ENCODE measurements around the gene FZD2.
"Not testable (repeated sequence)": the region's sequence is repeated elsewhere in the genome, so short reads cannot be mapped to it uniquely, and the experiment has no call there.

The FZD2 gene

DNA sequence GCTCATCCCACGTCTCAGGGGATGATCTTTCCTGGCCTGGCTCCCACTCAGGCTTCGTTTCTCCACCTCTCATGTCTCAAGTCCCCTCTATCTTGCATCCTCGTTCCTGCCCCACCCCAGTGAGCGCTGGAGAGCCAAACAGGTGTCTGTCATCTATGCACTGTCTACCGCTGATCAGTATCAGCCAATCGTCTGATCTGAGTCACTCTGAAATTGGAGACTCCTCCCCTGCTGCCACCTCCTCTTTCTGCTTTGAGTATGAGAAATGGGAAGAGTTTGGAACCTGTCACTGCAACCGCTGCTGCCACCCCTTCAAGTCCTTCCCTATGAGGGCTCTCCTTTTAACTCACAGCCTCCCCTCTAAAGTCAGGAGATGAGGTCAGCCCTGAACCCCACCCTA lies 28.0 kb downstream of the FZD2 start:
- DNase-seq: no peak

GRCh38 chr17:44587339-44587738 lies 30.1 kb downstream of the FZD2 start:
- H3K36me3 Mint-ChIP-seq (ENCODE audit: low read depth): no peaks in the 10 kb centered on the region
- H3K9me3 Mint-ChIP-seq: no peaks in the 10 kb centered on the region
- peaks cover 57% of the 10 kb centered on the region for H3K4me1 Mint-ChIP-seq
- no peak overlapping the region for H3K4me3 Mint-ChIP-seq
- H3K27ac Mint-ChIP-seq: no peak overlapping the region
- H3K27me3 Mint-ChIP-seq (ENCODE audit: low read depth, poor library complexity): peaks cover 19% of the 10 kb centered on the region
- TF ChIP-seq CTCF (IDR thresholded peaks at IDR 0.05): no peak
- no peak for DNase-seq

More for the DNA sequence above, 28.0 kb downstream of the FZD2 start:
- H3K36me3 Mint-ChIP-seq (ENCODE audit: low read depth): no peaks in the 10 kb centered on the region
- peaks cover 62% of the 10 kb centered on the region for H3K4me1 Mint-ChIP-seq
- no peak for TF ChIP-seq CTCF (IDR thresholded peaks at IDR 0.05)
- H3K27ac Mint-ChIP-seq: no peak overlapping the region
- no peaks in the 10 kb centered on the region for H3K9me3 Mint-ChIP-seq
- peaks cover 29% of the 10 kb centered on the region for H3K27me3 Mint-ChIP-seq (ENCODE audit: low read depth, poor library complexity)
- H3K4me3 Mint-ChIP-seq: no peak overlapping the region

DNA sequence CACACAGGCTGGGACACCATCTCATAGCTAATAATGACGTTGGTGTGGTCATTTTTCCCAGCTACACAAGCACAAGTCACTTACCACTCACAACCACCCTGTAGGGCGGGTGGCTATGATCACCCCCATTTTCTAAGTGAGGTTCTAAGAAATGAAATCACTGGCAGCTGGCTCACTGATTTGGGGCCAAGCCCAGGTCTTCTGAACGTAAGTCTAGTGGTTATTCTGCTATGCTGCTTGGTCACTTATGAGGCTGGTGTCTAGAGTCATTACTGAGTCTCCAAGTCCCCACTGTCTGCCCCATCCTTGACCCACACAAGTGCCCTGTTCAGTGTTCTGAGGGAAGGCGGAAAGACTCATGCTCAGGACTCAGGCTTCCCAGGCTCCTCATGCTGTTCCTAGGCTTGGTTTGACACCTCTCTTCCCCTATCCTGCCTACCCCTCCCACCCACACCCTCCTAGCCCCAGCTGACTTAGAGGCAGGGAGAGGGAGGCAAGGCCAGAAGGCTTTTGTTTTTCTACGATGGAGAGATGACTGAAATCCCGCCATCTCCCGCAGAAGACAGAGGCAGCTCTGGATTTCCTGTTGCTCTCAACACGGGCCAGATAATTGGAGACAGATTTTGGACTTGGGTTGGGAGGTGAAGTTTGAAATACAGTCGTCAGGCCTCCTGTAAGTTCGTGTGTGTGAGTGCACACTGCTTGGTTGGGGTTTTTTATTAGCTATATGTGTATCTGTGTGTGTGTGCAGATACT lies 32.2 kb downstream of the FZD2 start:
- no peak overlapping the region for H3K27ac Mint-ChIP-seq

DNA sequence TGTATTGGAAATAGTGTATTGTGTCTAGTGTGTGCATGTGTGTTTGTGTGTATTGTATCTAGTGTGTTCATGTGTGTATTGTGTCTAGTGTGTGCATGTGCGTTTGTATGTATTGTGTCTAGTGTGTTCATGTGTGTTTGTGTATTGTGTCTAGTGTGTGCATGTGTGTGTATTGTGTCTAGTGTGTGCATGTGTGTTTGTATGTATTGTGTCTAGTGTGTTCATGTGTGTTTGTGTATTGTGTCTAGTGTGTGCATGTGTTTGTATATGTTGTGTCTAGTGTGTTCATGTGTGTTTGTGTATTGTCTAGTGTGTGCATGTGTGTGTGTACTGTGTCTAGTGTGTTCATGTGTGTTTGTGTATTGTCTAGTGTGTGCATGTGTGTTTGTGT lies 32.8 kb downstream of the FZD2 start:
- Mint-ChIP-seq H3K27me3 (ENCODE audit: low read depth, poor library complexity) (peaks cover 16% of the 10 kb centered on the region), H3K4me1 (peaks cover 57% of the 10 kb centered on the region)
- not testable (repeated sequence) for DNase-seq; H3K4me3 Mint-ChIP-seq; H3K9me3 Mint-ChIP-seq; H3K27ac Mint-ChIP-seq; H3K36me3 Mint-ChIP-seq (ENCODE audit: low read depth)

More for the DNA sequence above, 32.2 kb downstream of the FZD2 start:
- Mint-ChIP-seq H3K9me3 (no peaks in the 10 kb centered on the region), H3K27me3 (ENCODE audit: low read depth, poor library complexity) (peaks cover 16% of the 10 kb centered on the region), H3K4me3 (no peak overlapping the region), H3K4me1 (peaks cover 56% of the 10 kb centered on the region), H3K36me3 (ENCODE audit: low read depth) (no peaks in the 10 kb centered on the region)
- DNase-seq: no peak
- no peak for TF ChIP-seq CTCF (IDR thresholded peaks at IDR 0.05)

DNA sequence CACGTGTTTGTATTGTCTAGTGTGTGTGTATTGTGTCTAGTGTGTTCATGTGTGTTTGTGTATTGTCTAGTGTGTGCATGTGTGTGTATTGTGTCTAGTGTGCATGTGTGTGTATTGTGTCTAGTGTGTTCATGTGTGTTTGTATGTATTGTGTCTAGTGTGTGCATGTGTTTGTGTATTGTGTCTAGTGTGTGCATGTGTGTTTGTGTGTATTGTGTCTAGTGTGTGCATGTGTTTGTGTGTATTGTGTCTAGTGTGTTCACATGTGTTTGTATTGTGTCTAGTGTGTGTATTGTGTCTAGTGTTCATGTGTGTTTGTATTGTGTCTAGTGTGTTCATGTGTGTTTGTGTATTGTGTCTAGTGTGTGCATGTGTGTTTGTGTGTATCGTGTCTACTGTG lies 33.5 kb downstream of the FZD2 start:
- not testable (repeated sequence) for H3K4me3 Mint-ChIP-seq; H3K27ac Mint-ChIP-seq; DNase-seq; H3K36me3 Mint-ChIP-seq (ENCODE audit: low read depth); H3K9me3 Mint-ChIP-seq
- Mint-ChIP-seq H3K27me3 (ENCODE audit: low read depth, poor library complexity) (peaks cover 16% of the 10 kb centered on the region), H3K4me1 (peaks cover 53% of the 10 kb centered on the region)

DNA sequence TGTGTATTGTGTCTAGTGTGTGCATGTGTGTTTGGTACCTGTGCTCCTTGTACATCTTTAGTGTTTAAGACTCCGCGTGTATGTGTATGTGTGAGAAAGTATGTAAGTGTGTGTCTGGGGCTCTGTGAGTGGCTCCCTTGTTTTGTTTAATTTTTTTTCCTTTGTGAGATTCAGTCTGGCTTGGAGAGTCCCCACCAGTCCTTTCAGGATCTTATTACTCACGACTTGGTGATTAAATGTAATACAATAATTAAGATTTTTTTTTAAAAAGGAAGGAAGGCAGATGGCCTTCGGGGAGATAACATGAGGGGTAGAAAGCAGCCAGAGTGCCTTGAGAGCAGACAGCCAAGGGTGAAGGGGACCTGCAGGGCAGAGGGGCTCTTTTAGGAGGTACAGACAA lies 33.9 kb downstream of the FZD2 start:
- Mint-ChIP-seq H3K27me3 (ENCODE audit: low read depth, poor library complexity) (peaks cover 13% of the 10 kb centered on the region), H3K36me3 (ENCODE audit: low read depth) (no peaks in the 10 kb centered on the region), H3K4me1 (peaks cover 51% of the 10 kb centered on the region), H3K4me3 (no peak overlapping the region), H3K27ac (no peak overlapping the region), H3K9me3 (no peaks in the 10 kb centered on the region)
- DNase-seq: no peak
- no peak for TF ChIP-seq CTCF (IDR thresholded peaks at IDR 0.05)

- H3K4me3 Mint-ChIP-seq: no peak overlapping the region
- H3K36me3 Mint-ChIP-seq (ENCODE audit: low read depth): no peaks in the 10 kb centered on the region
- no peak for DNase-seq
- no peak overlapping the region for H3K27ac Mint-ChIP-seq
- TF ChIP-seq CTCF (IDR thresholded peaks at IDR 0.05): no peak
- peaks cover 10% of the 10 kb centered on the region for H3K27me3 Mint-ChIP-seq (ENCODE audit: low read depth, poor library complexity)
- no peaks in the 10 kb centered on the region for H3K9me3 Mint-ChIP-seq
- H3K4me1 Mint-ChIP-seq: peaks cover 47% of the 10 kb centered on the region
These were observed 35.9 kb downstream of the FZD2 start for GRCh38 chr17:44593156-44593555.

Data from nephron progenitor cell (in vitro differentiated cells).